ENCODE data around the gene CUEDC1.
A peak's percentile ranks its signal among the peaks of the same experiment; 100 is the strongest.
"Not testable (repeated sequence)": the region's sequence is repeated elsewhere in the genome, so short reads cannot be mapped to it uniquely, and the experiment has no call there.

CUEDC1 gene

GRCh38 chr17:57862694-57863667 lies 92.2 kb downstream of the CUEDC1 start:
- DNase-seq (ENCODE audit: low read depth in 1 of 2, low spot score in 1 of 2), result no peak

DNA sequence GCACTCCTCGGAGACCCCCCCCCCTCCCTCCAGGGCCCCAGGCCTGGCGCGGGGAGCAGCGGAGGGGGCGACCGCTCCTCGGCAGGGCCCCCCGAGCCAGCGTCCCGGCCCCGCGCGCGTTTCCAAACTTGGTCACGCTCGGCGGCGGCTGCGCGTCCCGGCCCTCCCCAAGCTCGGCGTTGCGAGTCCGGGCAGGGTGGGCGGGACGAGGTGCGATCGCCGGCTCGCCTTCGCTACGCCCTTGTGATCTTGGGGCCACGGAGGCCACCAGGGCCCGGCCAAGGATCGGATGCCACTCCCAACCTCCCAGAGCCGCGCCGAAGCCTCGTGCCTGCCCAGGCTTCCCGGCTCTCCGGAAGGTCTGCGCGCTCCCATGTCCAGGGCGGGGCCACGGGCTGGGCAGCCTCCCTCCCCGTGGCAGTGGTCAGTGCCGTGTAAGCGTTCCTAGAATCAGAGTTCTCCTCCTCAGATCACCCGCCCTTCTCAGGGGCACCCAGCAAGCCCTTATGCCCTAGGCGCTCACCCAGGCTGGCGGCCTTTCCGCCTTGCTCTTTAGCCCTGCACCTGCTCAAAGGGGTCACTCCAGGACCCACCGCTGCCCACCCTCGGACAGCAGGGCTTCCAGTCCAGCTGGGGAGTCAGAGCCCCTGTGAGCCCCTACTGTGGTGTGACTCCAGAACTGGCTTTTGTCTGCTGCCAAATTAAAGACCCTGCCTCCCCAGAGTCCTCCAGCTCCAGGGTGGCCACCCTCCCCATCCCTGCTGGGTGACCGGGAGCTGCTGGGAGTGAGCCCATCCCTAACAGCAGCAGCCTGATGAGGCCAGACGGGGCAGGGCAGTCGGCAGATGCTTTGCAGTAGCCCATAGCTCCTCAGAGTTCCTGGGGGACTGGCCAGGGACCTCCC lies 93.2 kb downstream of the CUEDC1 start:
- DNase-seq (ENCODE audit: low read depth in 1 of 2, low spot score in 1 of 2), result no peak

- no peak for DNase-seq (ENCODE audit: low read depth in 1 of 2, low spot score in 1 of 2)
These were observed 94.0 kb downstream of the CUEDC1 start for GRCh38 chr17:57861000-57861789.

DNA sequence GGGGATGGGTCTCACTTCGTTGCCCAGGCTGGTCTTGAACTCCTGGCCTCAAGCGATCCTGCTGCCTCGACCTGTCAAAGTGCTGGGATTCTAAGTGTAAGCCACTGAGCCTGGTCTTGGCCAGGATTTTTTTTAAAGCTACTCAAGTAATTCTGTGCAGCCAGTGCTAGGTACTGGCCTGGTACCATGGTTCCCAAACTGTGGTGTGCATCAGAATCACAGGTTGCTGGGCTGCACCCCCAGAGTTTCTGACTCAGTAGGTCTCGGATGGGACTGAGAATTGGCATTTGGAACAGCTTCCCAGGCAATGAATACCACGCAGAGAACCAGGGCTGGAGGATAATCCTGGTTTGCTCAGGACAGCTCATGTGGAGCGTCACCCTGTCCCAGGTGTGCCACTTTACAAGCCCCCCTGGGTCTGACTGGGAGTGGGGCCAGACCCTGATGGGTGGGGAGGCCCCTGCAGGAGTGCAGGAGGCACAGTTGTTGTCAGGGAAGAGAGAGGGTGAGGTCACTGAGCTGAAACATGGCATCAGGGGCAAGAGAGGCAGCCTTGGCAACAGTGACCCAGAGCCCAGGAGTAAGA lies 94.7 kb downstream of the CUEDC1 start:
- no peak for DNase-seq (ENCODE audit: low read depth in 1 of 2, low spot score in 1 of 2)

DNA sequence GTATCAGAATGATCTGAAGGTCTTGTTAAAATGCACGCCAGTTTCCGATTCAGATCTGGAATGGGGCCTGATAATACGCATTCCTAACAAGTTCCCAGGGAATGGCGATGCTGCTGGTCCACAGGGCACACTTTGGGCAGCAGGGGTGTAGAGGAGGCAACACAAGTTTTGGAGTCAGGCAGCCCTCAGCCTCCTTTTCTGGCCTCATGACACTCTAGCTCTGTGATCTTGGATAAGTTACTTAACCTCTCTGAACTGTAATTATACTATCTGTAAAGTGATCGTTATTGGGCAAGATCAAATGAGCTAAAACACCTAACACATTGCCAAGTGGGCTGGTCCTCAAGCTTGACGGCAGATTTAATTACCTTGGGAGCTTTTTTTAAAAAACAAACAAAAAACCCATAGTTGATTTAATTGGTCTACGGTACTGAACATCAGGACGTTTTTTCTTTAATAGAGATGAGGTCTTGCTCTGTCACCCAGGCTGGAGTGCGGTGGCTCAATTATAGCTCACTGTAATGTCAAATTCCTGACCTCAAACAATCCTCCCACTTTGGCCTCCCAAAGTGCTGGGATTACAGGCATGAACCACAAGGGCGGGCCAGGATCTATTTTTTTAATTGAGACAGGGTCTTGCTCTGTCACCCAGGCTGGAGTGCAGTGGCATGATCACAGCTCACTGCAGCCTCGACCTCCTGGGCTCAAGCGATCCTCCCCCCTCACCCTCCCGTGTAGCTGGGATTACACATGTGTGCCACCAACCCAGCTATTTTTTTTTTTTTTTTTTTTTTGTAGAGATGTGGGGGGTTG lies 95.4 kb downstream of the CUEDC1 start:
- DNase-seq (ENCODE audit: low read depth in 1 of 2, low spot score in 1 of 2), result no peak

- no peak for DNase-seq (ENCODE audit: low read depth in 1 of 2, low spot score in 1 of 2)
These were observed 96.4 kb downstream of the CUEDC1 start for GRCh38 chr17:57858838-57859237.

DNA sequence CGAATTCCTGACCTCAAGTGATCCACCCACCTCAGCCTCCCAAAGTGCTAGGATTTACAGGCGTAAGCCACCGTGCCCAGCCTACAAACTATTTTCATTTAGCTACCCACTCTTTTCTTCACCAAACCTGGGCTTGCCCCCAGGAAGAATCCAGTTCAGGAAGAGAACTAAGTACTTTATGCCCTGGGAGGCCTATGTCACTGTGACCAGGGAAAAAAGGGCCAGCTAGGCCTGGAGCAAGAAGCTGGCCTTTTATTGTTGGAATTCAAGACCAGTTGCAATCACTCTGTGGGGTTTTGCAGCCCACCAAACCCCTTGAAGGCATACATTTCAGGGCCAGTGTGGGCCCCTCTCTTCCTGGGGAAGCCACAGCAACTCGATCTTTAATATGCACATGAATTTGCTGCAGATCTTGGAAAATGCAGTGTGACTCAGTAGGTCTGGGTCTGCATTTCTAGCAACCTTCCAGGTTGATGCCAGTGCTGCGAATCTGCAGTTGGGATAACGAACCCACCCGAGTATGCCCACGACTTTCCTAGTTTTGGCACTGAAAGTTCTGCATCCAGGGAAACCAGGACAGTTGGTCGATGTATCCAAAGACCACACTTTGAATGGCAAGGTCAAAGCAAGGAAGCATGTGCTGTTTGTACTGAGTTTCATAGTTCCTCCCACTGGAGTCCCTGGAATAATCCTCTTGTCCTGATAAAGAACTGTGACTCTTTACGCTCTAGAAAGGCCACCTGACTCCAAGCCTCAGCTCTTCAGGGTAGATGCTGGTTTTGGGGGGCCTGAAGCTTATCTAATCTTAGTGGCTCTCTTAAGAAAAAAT lies 98.2 kb downstream of the CUEDC1 start:
- no peak for DNase-seq (ENCODE audit: low read depth in 1 of 2, low spot score in 1 of 2)

GRCh38 chr17:57855391-57856035 lies 99.7 kb downstream of the CUEDC1 start:
- DNase-seq (ENCODE audit: low read depth in 1 of 2, low spot score in 1 of 2), result no peak

DNA sequence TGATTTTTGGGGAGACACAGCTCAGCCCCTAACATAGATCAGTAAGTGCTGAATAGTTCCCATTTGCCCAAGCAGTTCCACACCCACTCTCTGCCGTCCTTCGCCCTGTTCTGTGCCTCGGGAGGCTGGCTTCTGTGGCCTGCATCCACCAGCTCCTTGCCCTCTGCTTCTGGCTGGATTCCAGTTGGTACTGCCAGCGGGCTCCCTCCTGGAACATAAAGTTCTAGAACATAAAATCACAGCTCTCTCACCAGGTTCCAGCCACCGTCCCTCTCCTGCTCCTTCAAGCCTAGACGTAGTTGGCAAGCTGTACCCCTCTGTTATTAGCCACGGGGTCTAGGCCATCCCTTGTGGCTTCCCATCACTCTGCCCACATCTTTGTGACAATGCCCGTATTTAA lies 101.5 kb downstream of the CUEDC1 start:
- DNase-seq (ENCODE audit: low read depth in 1 of 2, low spot score in 1 of 2), result no peak

GRCh38 chr17:57852955-57853328 lies 102.3 kb downstream of the CUEDC1 start:
- DNase-seq (ENCODE audit: low read depth in 1 of 2, low spot score in 1 of 2), result no peak

DNA sequence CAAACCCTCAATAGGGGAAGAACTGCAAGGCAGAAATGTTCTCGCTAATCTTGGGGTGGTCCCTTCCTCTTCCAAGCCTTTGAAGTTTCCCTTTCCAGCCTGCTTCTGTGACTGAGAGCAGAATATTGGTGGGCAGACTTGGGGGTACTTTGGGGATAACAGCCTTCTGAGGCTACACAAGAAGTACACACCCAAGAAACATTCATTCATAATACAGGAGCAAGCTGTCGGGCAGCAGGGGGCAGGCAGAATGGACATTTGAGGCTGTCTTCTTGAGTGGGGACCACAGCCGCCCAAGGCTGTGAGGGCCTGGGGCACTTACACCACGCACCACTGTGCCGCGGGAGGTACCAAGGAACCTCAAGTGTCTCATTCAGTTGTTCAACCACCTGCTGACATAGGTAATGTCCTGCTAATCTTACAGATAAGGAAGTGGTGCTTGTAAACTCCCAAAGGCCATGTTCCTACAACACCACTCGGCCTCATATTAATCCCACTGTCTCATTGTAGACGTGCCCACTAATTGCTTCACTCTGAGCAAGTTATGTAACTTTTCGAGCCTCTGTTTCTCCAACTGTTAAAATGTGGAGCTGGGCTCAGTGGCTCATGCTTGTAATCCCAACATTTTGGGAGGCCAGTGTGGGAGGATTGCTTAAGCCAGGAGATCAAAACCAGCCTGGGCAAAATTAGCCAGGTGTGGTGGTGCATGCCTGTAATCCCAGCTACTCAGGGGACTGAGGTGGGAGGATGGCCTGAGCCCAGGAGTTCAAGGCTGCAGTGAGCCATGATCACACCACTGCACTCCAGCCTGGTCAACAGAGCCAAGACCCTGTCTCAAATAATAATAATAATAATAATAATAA lies 102.9 kb downstream of the CUEDC1 start:
- DNase-seq (ENCODE audit: low read depth in 1 of 2, low spot score in 1 of 2), result no peak

- DNase-seq (ENCODE audit: low read depth in 1 of 2, low spot score in 1 of 2), result peak; percentile 90 to 95
These were observed 105.1 kb downstream of the CUEDC1 start, which contains the start of gene MRPS23 for GRCh38 chr17:57849874-57850754. TSS of gene MRPS23 (minus strand) at chr17:57850044. CDS start at chr17:57850010, 34 bp downstream.

DNA sequence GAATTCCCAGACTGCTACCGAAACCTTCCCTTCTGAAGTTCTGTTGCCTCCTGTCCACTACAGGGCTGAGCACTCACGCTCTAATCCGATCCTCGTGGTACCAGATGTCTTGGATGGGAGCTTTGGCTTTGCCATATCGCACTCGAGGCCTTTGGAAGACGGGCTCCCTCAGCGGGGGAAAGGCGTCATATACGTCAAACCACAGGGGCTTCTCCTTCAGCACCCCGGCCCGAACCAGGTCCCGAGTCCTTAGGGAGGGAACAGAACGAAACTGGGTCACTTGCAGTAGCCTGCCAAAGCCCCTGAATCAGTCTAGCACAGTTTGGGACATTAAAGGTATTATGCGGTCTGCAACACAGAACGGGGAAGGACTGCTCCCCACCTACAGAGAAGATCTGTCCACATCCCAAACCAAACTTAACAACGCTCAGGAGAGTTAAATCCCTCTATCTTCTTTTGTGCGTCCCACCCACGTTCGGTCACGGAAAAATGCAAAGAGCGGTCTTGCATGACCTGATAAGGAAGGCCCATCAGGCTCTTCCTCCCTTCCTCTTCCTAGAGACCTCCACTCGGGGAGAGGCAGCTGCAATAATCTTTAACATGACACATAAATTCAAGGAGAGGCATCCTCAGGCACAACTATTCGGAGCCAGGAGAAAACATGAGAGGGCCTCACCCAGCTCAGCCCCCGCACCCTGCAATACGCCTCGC lies 105.9 kb downstream of the CUEDC1 start:
- no peak for DNase-seq (ENCODE audit: low read depth in 1 of 2, low spot score in 1 of 2)

DNA sequence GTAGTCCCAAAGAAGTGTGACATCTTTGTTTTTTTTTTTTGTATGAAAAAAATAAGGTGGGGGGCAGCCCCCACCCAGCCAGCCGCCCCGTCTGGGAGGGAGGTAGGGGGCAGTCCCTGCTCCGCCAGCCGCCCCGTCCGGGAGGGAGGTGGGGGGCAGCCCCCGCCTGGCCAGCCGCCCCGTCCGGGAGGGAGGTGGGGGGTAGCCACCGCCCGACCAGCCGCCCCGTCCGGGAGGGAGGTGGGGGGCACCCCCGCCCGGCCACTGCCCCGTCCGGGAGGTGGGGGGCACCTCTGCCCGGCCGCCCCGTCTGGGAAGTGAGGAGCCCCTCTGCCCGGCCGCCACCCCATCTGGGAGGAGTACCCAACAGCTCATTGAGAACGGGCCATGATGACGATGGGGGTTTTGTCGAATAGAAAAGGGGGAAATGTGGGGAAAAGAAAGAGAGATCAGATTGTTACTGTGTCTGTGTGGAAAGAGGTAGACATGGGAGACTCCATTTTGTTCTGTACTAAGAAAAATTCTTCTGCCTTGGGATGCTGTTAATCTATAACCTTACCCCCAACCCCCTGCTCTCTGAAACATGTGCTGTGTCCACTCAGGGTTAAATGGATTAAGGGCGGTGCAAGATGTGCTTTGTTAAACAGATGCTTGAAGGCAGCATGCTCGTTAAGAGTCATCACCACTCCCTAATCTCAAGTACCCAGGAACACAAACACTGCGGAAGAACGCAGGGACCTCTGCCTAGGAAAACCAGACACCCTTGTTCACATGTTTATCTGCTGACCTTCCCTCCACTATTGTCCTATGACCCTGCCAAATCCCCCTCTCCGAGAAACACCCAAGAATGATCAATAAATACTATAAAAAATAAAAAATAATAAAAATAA lies 108.9 kb downstream of the CUEDC1 start:
- not testable (repeated sequence) for DNase-seq (ENCODE audit: low read depth in 1 of 2, low spot score in 1 of 2)

DNA sequence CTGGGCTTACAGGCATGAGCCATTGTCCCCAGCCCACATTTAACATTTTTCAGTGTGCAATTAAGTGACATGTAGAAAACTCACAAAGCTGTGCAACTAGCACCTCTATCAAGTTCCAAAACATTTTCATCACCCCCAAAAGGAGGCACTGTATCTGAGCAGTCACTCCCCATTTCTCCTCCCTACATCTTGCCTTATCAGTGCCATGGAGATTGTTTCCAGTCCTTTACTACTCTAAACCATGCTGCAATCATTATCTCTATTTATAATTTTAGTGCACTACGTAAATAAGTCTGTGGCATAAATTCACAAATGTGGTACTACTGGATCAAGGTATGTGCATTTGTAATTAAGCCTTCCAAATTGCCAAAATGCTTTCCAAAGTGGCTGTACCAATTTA lies 112.9 kb downstream of the CUEDC1 start:
- DNase-seq (ENCODE audit: low read depth in 1 of 2, low spot score in 1 of 2), result no peak
